EL (cell line): ENCODE results near the gene NBPF1.
"Not testable (repeated sequence)": the region's sequence is repeated elsewhere in the genome, so short reads cannot be mapped to it uniquely, and the experiment has no call there.

Experiments
- DNase-seq: peaks from one replicate; pipeline ENCODE4 v3.0.0-alpha.2; 2016

NBPF1 gene

GRCh38 chr1:16641159-16641975, 28.0 kb upstream of the NBPF1 start:
- not testable (repeated sequence) for DNase-seq

GRCh38 chr1:16639091-16640031, 26.0 kb upstream of the NBPF1 start:
- DNase-seq, result not testable (repeated sequence)

- DNase-seq, result not testable (repeated sequence)
Measured at GRCh38 chr1:16637941-16638778, 24.8 kb upstream of the NBPF1 start.

GRCh38 chr1:16636551-16637195, 23.3 kb upstream of the NBPF1 start:
- not testable (repeated sequence) for DNase-seq

- not testable (repeated sequence) for DNase-seq
Measured at GRCh38 chr1:16635959-16636358, 22.6 kb upstream of the NBPF1 start.

GRCh38 chr1:16633540-16634282, 20.3 kb upstream of the NBPF1 start:
- not testable (repeated sequence) for DNase-seq

GRCh38 chr1:16632044-16632850, 18.9 kb upstream of the NBPF1 start:
- not testable (repeated sequence) for DNase-seq

GRCh38 chr1:16631248-16632043, 18.1 kb upstream of the NBPF1 start:
- no peak for DNase-seq

GRCh38 chr1:16630661-16631247, 17.4 kb upstream of the NBPF1 start:
- DNase-seq, result no peak

- not testable (repeated sequence) for DNase-seq
Measured at GRCh38 chr1:16629916-16630530, 16.7 kb upstream of the NBPF1 start.

- DNase-seq, result no peak
Measured at GRCh38 chr1:16628361-16629111, 15.2 kb upstream of the NBPF1 start.

GRCh38 chr1:16626409-16626983, 13.1 kb upstream of the NBPF1 start:
- not testable (repeated sequence) for DNase-seq

GRCh38 chr1:16625497-16626408, 12.4 kb upstream of the NBPF1 start:
- DNase-seq, result no peak

GRCh38 chr1:16623812-16624719, 10.7 kb upstream of the NBPF1 start:
- not testable (repeated sequence) for DNase-seq

GRCh38 chr1:16623337-16623736, 10.0 kb upstream of the NBPF1 start:
- DNase-seq, result peak; percentile 80
